G401.6 (cell line): ENCODE measurements around the gene PTH2R.
A peak's percentile ranks its signal among the peaks of the same experiment; 100 is the strongest.
"Not testable (repeated sequence)": the region's sequence is repeated elsewhere in the genome, so short reads cannot be mapped to it uniquely, and the experiment has no call there.

Experiments used
- FAIRE-seq: peaks from 2 replicates; lab custom pipeline; 2012; peaks lifted over from hg19 to GRCh38; lab: Jason Lieb, UNC

The PTH2R gene

DNA sequence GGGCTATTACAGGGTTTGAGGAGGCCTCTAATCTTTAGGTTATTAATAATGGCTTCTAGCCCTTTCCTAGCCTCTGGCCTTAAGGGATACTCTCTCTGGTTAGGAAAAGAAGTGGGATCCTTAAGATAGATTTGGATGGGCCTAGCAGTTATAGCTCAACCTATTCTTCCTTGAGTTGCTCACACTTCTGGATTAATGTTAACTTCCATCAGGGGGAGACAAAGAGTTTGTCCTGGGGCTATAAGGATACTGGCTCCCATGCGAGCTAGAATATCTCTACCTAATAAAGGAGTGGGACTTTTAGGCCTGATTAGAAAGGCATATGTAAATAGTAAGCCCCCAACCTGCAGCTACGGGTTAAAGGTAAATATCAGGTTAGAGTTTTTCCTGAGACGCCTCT is 14.3 kb upstream of the PTH2R start:
- FAIRE-seq, result no peak

DNA sequence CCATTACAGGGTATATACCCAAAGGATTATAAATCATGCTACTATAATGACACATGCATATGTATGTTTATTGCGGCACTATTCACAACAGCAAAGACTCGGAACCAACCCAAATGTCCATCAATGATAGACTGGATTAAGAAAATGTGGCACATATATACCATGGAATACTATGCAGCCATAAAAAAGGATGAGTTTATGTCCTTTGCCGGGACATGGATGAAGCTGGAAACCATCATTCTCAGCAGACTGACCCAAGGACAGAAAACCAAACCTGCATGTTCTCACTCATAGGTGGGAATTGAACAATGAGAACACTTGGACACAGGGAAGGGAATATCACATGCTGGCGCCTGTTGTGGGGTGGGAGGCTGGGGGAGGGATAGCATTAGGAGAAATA is 9.8 kb upstream of the PTH2R start:
- not testable (repeated sequence) for FAIRE-seq

DNA sequence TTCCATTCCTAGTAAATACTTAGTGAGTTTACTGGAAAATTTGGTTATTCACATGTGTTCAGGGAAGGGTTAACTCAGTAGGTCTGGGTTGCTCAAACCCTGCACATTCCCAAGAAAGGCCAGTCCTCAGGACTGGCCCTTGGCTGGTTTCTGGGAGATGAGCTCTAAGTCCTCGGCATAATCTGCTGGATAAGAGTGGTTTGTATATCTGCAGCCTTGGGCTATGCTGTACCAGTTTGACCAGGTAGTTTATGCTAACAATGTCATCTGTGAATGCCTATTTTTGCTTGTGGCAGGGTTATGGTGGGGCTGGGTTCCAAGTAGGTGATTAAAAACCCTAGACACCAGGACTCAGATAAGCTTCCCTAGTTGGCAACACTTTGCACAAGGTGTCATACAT is 7.4 kb upstream of the PTH2R start:
- no peak for FAIRE-seq

DNA sequence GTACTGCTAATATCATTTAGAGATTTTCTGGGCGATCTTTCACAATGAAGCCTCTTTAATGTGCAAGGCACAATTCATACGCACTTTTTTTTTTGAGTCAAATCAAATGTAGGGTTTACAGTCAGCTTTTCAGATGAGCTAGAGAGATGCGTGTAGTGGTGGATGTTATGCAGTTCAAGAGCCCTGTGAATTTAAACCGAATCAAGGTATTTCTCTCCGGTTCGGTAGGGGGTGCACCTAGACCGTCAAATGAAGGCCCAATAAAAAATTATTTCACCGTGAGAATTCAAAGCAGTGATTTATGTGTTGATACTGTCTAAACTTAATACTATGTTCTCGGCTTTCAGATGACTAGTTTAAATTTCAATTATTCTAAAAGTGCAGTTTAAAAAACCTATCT is 1.1 kb downstream of the PTH2R start:
- peak; percentile 3 for FAIRE-seq

DNA sequence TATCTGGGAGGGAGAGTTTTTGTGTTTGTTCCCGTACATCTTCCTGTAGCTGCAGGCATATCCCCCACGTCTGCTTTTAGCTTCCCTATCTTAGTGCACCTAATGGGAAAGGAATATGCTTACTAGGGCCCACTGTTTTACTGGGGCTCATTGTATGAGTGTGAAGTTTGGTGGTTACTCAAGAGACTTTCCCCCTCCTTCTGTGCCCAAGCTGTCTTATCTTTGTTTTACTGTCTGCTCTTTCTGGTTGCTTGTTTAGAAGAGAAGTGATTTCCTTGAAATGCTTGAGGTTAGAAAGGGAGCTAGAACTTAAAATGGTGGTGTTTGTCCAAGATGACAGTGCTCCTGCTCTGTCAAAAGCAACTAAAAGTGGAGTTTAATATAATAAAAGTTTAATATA is 7.3 kb downstream of the PTH2R start:
- FAIRE-seq, result no peak

DNA sequence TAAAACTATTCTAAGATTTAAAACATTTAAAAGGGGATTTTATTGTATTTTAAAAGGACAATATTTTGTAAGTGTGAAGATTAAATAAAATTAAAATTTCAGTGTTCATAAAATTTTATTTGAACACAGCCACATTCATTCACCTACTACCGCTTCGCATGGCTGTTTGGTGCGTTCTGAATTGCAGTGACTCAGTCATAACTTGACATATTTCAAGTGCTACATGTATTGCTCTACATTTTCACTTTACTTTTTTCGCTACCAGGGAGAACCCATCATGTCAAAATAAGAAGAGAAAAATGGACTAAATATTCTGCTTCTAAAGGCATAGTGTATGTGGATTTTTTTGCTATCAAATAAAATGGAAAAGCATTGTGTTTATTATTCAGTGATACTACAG is 8.7 kb downstream of the PTH2R start:
- no peak for FAIRE-seq

DNA sequence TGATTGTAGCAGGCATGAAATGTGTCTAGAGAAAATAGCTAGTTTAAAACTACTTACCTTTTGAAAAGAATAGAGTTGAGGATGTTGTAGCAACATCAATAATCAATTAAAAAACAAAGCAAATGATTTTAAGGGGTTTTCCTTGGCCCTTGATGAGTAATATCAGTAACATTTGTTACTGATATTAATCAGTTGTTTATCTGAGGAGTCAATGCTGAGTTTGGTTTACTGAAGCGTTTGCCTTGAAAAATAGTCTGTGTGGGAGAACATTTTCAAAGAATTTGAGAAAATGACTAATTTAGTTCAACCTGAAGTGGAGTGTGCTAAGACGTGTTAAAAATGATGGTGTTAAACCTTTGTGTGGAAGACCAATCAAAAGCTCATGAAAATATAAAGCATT is 9.3 kb downstream of the PTH2R start:
- no peak for FAIRE-seq

DNA sequence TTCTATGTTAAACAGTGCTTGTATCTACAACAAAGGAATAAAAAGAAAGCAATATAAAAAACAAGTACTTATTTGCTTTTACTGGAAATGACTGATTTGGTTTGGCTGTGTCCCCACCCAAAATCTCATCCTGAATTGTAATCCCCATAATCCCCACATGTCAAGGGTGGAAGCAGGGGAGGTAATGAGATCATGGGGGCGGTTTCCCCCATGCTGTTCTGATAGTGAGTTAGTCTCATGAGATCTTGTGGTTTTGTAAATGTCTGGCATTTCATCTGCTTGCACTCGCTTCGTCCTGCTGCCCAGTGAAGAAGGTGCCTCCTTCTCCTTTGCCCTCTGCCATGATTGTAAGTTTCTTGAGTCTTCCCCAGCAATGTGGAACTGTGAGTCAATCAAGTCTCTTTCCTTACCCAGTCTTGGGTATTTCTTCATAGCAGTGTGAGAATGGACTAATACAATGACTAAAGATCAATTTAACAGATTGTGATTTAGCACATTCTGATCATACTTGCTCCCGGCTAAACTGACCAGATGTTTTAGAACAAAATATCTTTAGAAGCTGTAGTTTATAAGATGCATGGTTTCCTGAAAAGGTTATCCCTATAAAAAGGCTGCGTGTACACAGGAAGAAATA is 19.9 kb downstream of the PTH2R start:
- no peak for FAIRE-seq

DNA sequence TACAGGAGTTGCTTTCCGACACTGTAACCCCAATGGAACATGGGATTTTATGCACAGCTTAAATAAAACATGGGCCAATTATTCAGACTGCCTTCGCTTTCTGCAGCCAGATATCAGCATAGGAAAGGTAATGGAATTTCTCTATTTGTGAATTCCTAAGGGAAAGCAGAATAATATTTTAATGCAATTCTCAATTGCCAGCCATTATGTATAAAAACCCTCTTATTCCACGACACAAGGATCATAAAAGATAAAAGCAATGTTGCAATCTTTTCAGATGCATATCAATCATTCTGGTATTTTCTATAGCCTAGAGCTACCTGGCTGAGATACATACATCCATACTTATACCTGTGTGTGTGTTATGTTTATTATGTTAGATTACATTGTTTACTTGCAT is 31.2 kb downstream of the PTH2R start:
- FAIRE-seq, result no peak

DNA sequence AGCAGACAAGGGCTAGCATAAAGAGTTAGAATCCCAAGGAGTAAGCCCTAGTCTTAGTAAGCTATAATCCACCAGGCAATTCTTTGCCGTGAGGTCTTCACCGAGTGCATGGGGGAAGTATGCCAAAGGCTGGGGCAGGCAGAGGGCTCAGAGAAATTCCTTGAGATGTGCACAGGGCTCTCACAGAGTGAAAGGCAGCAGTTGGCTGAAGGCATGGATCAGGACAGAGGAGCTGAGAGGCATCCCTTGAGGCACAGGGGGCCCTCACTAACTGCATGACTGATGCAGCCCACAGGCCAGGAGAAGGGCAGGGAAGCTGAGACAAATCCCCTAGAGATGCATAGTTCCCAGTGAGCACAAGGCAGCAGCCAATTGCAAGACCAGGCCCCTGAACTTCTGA is 34.1 kb downstream of the PTH2R start:
- no peak for FAIRE-seq

DNA sequence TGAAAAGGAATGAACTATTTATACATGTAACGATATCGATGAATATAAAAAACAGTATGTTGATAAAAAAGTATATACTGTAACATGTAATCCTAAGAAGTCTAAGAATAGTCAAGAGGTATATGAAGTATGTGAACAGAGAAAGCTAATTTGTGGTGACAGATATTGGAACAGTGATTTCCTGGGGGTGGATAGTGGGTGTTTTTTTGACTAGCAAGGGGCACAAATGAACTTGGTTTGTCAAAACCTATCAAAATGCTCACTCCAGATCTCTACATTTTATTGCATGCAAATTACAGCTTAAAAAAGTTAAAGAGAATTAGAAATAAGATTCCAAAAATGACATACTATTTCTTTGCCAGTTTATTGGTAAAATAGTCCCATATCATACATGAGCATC is 35.4 kb downstream of the PTH2R start:
- no peak for FAIRE-seq

DNA sequence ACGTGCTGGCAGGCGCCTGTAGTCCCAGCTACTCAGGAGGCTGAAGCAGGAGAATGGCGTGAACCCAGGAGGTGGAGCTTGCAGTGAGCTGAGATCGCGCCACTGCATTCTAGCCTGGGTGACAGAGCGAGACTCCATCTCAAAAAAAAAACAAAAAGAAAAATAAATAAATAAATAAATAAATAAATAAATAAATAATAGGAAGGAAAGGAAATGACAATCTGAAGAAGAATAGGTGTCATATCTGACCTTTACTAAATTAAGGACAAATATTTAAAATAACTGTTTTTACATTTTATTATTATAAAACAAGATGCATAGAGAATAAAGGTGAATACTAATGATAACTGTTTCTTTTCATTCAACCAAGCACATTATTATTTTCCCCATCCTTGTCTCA is 40.9 kb downstream of the PTH2R start:
- peak; percentile 25 for FAIRE-seq

DNA sequence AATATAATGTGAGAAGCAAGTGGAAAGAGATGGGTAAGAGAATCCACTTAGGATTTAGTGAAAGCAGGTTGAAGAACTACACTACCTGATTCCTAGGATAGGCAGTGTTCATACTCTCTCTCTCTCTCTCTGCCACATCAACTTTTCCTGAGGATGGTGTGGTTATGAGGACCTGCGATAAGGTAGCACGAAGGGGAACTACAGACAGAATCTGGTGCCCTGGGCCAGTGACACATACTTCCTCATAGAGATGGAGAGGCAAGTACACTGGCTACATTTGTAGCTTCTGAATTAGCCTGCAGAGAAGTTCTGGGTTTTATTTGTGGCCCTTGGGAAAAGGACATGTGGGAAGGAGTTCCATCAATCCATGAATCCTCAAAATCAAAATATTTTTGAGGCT is 44.5 kb downstream of the PTH2R start:
- no peak for FAIRE-seq

DNA sequence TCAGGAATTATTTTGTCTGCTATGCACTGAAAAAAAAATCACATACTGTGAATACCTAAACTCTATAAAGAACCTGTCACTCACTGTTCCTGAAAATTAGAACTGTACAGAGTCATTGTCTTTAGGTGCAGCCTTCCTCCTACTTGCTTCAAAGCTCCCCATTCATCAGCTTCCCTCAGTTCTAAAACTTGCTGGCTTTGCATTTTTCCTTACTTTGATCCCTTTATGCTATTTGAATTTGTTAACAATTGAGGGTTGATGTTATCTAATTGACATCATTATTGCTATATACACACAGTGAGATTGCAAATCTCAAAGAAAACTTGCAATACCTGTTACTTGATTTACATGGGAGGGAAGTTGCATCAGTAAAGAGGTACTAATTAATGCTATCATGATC is 48.3 kb downstream of the PTH2R start:
- FAIRE-seq, result no peak

DNA sequence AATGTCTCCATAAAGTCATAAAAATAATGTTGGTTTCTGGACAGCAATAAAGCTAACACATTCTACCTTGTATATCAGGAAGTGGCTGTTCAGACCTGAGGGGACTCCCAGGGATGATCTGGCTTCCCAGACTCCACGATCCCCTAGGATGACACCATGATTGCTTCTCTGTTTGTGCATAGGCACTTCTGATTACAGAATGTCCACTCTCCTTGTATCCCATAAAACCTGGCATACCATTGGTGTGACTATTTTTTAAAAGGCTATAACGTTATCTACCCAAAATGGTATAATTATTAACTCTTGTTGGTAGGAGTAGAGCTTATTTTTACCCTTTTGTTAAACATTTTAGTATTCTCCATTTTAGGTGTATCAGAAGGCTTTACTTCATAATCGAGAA is 57.1 kb downstream of the PTH2R start:
- no peak for FAIRE-seq

DNA sequence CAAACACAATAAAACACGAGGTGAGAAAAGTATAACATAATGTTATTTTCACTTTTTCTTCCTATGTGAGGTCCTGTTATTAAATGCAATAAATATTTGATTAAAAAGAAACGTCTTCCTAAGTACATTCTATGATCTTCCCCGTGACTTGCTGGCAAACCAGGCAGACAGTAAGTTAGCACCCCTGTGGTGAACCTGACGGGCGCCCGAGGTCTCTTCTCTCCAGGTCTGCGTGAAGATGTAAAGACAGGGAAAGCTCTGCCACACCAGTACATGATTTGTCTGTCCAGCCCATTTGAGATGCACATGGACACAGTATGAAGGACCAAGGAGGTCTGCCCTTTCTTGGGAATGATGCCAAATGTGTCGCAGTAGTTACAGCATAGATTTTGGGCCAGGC is 57.6 kb downstream of the PTH2R start:
- FAIRE-seq, result no peak

DNA sequence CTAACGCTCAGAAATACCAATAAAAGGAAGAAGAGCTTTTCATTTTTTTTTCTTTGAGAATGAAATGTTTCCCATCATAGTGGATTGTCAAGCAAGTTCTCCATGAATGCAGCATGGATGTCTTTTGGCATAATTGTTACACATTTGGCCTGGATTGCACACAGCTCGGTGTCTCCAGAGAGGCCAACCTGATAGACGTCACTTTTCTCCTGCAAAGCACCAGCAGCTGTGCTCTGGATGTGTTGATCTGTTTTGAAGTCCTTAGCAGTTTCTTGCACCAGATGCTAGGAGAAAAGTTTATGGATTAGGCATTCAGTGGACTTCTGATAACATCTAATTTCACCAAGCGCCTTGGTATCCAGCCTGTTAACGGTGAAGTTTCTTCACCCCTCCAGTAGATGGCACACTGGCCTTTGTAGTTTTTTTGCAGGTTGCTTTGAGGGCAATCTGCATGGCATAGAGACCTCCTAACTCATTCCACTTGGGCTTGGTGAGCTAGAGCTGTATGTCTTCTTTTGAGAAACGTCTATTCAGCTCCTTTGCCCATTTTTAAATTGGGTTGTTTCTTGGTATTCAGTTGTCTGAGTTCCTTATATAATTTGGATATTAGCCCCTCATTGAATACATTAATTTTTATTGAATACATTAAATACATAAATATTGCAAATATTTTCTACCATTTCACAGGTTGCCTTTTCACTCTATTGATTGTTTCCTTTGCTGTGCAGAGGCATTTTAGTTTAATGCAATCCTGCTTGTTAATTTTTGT is 59.7 kb downstream of the PTH2R start:
- FAIRE-seq, result peak; percentile 79

DNA sequence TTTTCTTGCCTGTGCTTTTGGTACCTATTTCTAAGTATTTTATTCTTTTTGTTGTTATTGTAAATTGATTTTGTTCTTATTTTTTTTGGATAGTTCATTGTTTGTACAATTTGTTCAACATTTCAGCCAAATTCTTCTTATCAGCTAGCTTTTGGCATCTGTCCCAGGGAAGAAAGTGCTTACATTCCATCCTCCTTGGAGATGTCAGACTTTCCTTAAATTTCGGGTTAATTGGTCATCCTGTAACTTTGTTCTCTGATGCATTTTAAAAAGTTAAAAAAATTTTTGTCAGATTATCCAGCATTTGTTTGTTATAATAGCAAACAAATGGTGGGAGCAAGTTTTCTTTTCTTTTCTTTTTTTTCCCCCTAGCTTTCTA is 60.3 kb downstream of the PTH2R start:
- FAIRE-seq, result no peak

DNA sequence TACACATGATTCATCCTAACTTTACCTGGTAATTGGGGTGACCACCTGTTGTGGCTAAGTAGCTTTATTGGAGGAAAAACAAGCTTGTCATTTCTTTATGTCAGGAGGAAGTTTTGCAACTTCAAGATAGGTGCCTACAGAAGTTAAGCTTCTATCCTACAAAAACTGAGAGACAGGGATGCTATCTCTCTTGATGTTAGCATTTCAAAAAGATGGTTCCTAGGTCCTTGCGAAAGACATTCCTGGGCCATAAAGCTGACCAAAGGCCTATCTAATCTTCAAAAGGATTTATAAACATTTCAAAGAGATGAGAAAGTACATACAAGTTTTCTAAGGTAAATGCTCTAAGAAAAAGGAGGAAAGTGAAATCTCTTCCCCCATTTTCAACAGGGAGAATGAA is 61.0 kb downstream of the PTH2R start:
- FAIRE-seq, result no peak

DNA sequence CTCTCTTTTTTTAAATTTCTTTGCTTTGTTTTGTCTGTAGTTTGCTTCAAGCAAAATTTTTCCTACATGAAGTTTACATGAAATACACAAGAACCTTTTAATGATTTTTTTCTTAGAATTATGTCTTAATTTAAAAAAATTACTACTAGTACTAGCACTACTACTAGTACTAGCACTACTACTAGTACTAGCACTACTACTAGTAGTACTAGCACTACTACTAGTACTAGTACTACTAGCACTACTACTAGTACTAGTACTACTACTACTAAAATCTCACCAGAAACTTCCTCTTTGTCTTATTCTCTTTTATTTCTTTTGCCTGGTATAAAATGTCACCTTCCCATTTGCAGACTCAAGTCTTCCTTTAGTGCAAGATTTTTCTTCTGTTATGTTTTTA is 71.1 kb downstream of the PTH2R start:
- no peak for FAIRE-seq

DNA sequence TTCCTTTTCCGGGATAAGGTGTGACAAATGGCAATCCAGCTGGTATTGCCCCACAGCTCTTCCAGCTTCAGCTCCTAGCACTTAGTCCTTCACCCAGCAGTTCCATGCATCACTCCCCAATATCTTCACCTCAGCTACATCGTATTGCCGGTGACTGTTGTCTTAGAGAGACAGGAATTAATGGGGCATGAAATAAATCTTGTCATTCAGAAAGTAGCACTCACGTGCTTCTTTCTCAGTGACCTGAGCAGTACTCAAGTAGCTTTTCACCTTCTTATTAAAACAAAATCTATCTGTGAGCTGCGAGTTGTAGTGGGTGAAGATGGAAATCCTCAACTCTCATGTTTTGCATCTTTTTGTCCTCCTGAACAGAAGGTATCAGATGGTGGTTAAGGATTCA is 72.8 kb downstream of the PTH2R start:
- no peak for FAIRE-seq

DNA sequence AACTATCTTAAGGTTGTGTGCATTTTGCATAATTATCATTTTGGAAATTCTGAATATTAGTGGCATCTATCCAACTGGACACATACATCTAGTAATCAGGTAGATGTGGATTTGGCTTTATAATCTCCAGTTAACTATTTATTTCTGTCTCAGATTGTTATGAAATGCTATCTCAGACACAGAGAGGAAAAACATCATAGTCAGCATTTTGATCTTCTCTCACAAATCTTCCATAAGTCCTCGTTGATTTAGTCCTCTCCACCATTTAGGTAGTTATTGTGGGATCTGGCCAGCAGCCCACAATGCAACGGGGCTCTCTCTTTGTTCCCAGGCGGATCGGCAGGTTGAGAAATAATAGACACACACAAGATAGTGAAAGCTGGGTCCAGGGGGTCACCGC is 75.4 kb downstream of the PTH2R start:
- FAIRE-seq, result not testable (repeated sequence)

DNA sequence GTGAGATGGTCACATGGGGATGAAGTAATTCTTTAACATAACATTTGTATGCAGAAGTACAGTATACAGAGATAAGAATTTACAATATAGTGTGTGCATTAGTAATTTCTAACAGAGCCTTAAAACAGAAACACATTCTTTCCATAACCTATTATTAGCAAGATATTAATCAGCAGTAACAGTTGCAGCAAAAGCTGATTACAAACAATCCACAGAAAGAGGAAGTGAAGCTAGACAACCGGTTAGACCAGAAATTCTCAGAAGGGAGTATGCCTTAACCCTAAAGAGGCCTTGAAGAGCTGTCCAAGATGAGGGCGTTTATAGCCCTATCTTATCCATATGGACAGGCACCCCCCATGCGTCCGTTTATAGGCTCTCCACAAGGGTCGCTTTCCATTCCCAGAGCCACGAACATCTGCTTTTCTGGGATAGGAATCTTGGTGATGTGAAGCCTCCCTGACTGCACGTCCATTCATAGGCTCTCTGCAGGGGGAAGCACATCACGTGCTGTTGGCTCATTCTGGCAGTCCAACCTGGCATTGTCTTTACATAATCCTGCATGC is 75.9 kb downstream of the PTH2R start:
- not testable (repeated sequence) for FAIRE-seq

DNA sequence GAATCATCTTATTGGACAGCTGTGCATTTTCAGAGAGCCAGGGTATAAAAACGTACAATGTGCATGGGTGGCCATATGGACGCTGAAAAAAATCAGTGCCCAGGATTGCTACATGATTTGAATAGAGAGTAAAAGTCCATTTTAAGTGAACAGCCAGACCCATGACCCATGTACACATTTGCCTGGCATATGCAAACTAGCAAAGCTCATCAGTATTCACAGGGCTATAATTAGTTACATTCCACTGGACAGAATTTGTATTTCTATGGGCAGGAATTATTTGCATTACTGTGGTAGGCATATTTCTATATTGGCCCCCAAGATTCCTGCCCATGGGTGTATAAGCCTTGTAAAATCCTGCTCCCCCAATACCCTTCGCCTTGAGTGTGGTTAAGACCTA is 78.8 kb downstream of the PTH2R start:
- no peak for FAIRE-seq
